Measurements from ENCODE around the gene SHE. TPM values are rescaled to one million over a fixed set of nuclear protein-coding genes. Genes with fewer than 3 reads are reported as not detected.

Gene SHE
- total RNA-seq, 2 experiments from 2014 or later: not detected

DNA sequence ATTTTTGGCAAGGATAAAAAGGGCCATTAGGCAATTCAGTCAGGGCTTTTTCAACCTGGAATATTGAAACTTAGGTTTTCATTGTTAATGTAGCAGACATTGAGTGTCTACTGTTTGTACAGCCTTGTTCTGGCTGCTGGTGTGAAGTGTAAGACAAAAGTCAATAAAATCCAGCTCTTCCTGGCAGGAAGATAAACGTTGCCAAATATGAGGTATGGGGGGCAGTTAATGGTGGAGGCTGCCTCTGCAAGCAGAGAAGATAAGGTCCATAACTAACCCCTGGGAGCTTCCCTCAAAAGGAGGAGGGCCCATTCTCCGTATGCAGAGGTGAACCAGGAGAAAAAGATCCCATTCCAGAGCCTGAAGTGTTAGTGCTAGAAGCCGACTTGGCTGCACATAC is 19.5 kb upstream of the SHE start:
- Histone ChIP-seq H3K27me3 (ENCODE audit: control insufficient read depth in 1 of 2, insufficient read depth in 2 of 2, low read length in 2 of 2) (peaks cover 0 to 5% of the 10 kb centered on the region in 2 experiments), H3K9me3 (ENCODE audit: control insufficient read depth in 1 of 2, insufficient read depth in 1 of 2, low read length in 2 of 2) (no peaks in the 10 kb centered on the region), H3K27ac (ENCODE audit: low read depth in 1 of 2, low read length in 2 of 2) (no peak overlapping the region), H3K4me3 (ENCODE audit: low read length) (no peak overlapping the region), H3K4me1 (ENCODE audit: insufficient read depth, low read length) (no peaks in the 10 kb centered on the region), H3K36me3 (ENCODE audit: insufficient read depth, low read length) (no peaks in the 10 kb centered on the region)
- Mint-ChIP-seq H3K4me1 (ENCODE audit: low read depth) (no peaks in the 10 kb centered on the region), H3K9me3 (no peaks in the 10 kb centered on the region), H3K36me3 (ENCODE audit: low read depth) (no peaks in the 10 kb centered on the region), H3K27ac (no peak overlapping the region), H3K4me3 (no peak overlapping the region), H3K27me3 (peaks cover 6% of the 10 kb centered on the region)
- TF ChIP-seq, protein P1, sequence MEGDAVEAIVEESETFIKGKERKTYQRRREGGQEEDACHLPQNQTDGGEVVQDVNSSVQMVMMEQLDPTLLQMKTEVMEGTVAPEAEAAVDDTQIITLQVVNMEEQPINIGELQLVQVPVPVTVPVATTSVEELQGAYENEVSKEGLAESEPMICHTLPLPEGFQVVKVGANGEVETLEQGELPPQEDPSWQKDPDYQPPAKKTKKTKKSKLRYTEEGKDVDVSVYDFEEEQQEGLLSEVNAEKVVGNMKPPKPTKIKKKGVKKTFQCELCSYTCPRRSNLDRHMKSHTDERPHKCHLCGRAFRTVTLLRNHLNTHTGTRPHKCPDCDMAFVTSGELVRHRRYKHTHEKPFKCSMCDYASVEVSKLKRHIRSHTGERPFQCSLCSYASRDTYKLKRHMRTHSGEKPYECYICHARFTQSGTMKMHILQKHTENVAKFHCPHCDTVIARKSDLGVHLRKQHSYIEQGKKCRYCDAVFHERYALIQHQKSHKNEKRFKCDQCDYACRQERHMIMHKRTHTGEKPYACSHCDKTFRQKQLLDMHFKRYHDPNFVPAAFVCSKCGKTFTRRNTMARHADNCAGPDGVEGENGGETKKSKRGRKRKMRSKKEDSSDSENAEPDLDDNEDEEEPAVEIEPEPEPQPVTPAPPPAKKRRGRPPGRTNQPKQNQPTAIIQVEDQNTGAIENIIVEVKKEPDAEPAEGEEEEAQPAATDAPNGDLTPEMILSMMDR (IDR thresholded peaks at IDR 0.05): no peak
- intact Hi-C loops (cut with DNase I, micrococcal nuclease): no loop called here
- ChIA-PET POLR2A (no interaction called here), CTCF (no interaction called here)
- DNase-seq (no peak), ATAC-seq (ENCODE audit: poor library complexity) (no peak)

DNA sequence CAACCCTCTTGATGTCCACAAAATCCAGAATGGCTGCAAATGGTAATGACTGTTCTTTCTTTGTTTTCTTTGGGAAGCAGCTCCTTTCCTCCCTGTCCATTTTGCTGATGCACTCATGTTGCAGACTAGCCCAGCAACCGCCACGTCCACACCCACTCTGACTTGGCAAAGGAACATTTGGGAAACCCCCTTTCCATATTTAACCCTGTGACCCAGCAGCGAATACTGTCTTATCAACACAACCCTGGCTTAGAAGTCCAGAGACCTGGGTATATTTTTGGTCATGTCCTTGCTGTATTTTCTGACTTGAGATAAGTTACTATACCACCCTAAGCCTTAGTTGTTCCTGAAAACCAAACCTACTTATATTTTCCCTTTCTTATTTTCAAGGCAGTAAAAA is 18.1 kb upstream of the SHE start:
- POLR2A ChIA-PET: no interaction called here

DNA sequence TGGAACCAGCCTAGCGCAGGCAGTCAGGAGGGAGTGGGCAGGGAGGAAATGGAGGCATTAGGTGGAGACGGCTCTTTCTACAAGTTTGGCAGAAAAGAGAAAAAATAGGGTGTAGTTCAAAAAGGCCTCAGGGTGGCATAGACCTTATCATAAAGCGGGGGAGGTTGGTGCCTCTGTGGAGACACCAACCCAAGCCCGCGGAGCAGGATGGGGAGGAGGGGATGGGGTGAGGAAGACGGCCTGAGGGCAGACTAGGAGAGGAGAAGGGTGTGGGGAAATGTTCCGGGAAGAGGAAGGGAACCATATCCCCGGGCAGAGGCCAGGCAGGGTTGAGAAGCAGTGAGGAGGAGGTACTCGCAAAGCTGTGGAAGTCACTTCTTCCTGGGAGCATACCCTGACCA is 17.4 kb upstream of the SHE start:
- H3K4me1 Mint-ChIP-seq (ENCODE audit: low read depth): no peaks in the 10 kb centered on the region
- ATAC-seq (ENCODE audit: poor library complexity) (no peak), DNase-seq (no peak)
- no peaks in the 10 kb centered on the region for H3K9me3 ChIP-seq (ENCODE audit: control insufficient read depth in 1 of 2, insufficient read depth in 1 of 2, low read length in 2 of 2)
- intact Hi-C loops (cut with DNase I, micrococcal nuclease): no loop called here
- no peaks in the 10 kb centered on the region for H3K36me3 Mint-ChIP-seq (ENCODE audit: low read depth)
- CTCF ChIA-PET: interaction anchor here (1.2 kb wide), 1 partner anchor 40 kb away, joined by 3 read pairs; no protein-coding TSS in a partner anchor
- peaks cover 0 to 5% of the 10 kb centered on the region in 2 experiments for H3K27me3 ChIP-seq (ENCODE audit: control insufficient read depth in 1 of 2, insufficient read depth in 2 of 2, low read length in 2 of 2)
- H3K4me3 Mint-ChIP-seq: no peak overlapping the region
- H3K27ac Mint-ChIP-seq: no peak overlapping the region
- no peak overlapping the region for H3K4me3 ChIP-seq (ENCODE audit: low read length)
- H3K36me3 ChIP-seq (ENCODE audit: insufficient read depth, low read length): no peaks in the 10 kb centered on the region
- TF ChIP-seq, protein P1 (IDR thresholded peaks at IDR 0.05): no peak
- peaks cover 13% of the 10 kb centered on the region for H3K27me3 Mint-ChIP-seq
- H3K4me1 ChIP-seq (ENCODE audit: insufficient read depth, low read length): no peaks in the 10 kb centered on the region
- H3K9me3 Mint-ChIP-seq: no peaks in the 10 kb centered on the region
- POLR2A ChIA-PET: no interaction called here
- no peak overlapping the region for H3K27ac ChIP-seq (ENCODE audit: low read depth in 1 of 2, low read length in 2 of 2)

More for the DNA sequence above, 18.1 kb upstream of the SHE start:
- peaks cover 13% of the 10 kb centered on the region for H3K27me3 Mint-ChIP-seq
- Histone ChIP-seq H3K4me1 (ENCODE audit: insufficient read depth, low read length) (no peaks in the 10 kb centered on the region), H3K36me3 (ENCODE audit: insufficient read depth, low read length) (no peaks in the 10 kb centered on the region), H3K27me3 (ENCODE audit: control insufficient read depth in 1 of 2, insufficient read depth in 2 of 2, low read length in 2 of 2) (peaks cover 0 to 5% of the 10 kb centered on the region in 2 experiments), H3K9me3 (ENCODE audit: control insufficient read depth in 1 of 2, insufficient read depth in 1 of 2, low read length in 2 of 2) (no peaks in the 10 kb centered on the region), H3K27ac (ENCODE audit: low read depth in 1 of 2, low read length in 2 of 2) (no peak overlapping the region), H3K4me3 (ENCODE audit: low read length) (no peak overlapping the region)
- DNase-seq (no peak), ATAC-seq (ENCODE audit: poor library complexity) (no peak)
- CTCF ChIA-PET: interaction anchor here (1.2 kb wide), 1 partner anchor 41 kb away, joined by 3 read pairs; no protein-coding TSS in a partner anchor
- no peaks in the 10 kb centered on the region for H3K4me1 Mint-ChIP-seq (ENCODE audit: low read depth)
- no peaks in the 10 kb centered on the region for H3K9me3 Mint-ChIP-seq
- H3K4me3 Mint-ChIP-seq: no peak overlapping the region
- no peaks in the 10 kb centered on the region for H3K36me3 Mint-ChIP-seq (ENCODE audit: low read depth)
- intact Hi-C loops (cut with DNase I, micrococcal nuclease): no loop called here
- no peak overlapping the region for H3K27ac Mint-ChIP-seq
- TF ChIP-seq, protein P1 (IDR thresholded peaks at IDR 0.05): no peak
